Choroid plexus epithelial cell (primary cell): ENCODE data around the gene SH2D3C.

Experiments
- DNase-seq: peaks from one replicate; pipeline ENCODE4 v3.0.0-alpha.2; 2010; ENCODE audit warnings: low read depth
- H3K4me3 ChIP-seq: 2 replicates; pipeline ENCODE4 v1.5.1; 2011; ENCODE audit warnings: low read depth, mild to moderate bottlenecking, control low read depth, low read length, moderate library complexity
- CTCF ChIP-seq: conservative IDR thresholded peaks from 2 replicates; pipeline ENCODE4 v1.5.1; 2011; ENCODE audit warnings: low read depth, mild to moderate bottlenecking, control low read depth, inconsistent platforms, low read length, moderate library complexity

The SH2D3C gene

GRCh38 chr9:127773981-127774380, 4.5 kb downstream of the SH2D3C start:
- no peak for DNase-seq
- no peak overlapping the region for H3K4me3 ChIP-seq
- no peak for TF ChIP-seq CTCF

GRCh38 chr9:127773272-127773671, 5.2 kb downstream of the SH2D3C start:
- TF ChIP-seq CTCF, result no peak
- H3K4me3 ChIP-seq, result no peak overlapping the region
- no peak for DNase-seq

- no peak for DNase-seq
- TF ChIP-seq CTCF, result no peak
- no peak overlapping the region for H3K4me3 ChIP-seq
Observed at GRCh38 chr9:127772603-127773002, 5.9 kb downstream of the SH2D3C start.

- TF ChIP-seq CTCF, result no peak
- no peak for DNase-seq
- H3K4me3 ChIP-seq, result peak overlapping the region; percentile 58
Observed at GRCh38 chr9:127771570-127772189, 6.8 kb downstream of the SH2D3C start.

GRCh38 chr9:127770905-127771569, 7.4 kb downstream of the SH2D3C start:
- peak overlapping the region; percentile 58 for H3K4me3 ChIP-seq
- TF ChIP-seq CTCF, result no peak
- DNase-seq, result peak; percentile 99

GRCh38 chr9:127770583-127770904, 7.9 kb downstream of the SH2D3C start:
- no peak for DNase-seq
- TF ChIP-seq CTCF, result no peak
- H3K4me3 ChIP-seq, result no peak overlapping the region

- DNase-seq, result no peak
- no peak for TF ChIP-seq CTCF
- no peak overlapping the region for H3K4me3 ChIP-seq
Observed at GRCh38 chr9:127769929-127770582, 8.4 kb downstream of the SH2D3C start.
